ENCODE data around the gene KRTAP10-8.
A peak's percentile ranks its signal among the peaks of the same experiment; 100 is the strongest.
"Not testable (repeated sequence)": the region's sequence is repeated elsewhere in the genome, so short reads cannot be mapped to it uniquely, and the experiment has no call there.

The KRTAP10-8 gene

GRCh38 chr21:44636209-44637017 lies 24.5 kb downstream of the KRTAP10-8 start:
- DNase-seq (no peak), ATAC-seq (no peak)
- H3K27me3 Mint-ChIP-seq, result no peaks in the 10 kb centered on the region
- peak overlapping the region in 1 of 2 donors; percentile 55 for H3K27ac Mint-ChIP-seq
- peaks cover 10% of the 10 kb centered on the region for H3K4me1 Mint-ChIP-seq
- H3K4me3 Mint-ChIP-seq, result no peak overlapping the region
- peaks cover 31 to 45% of the 10 kb centered on the region in 2 donors for H3K9me3 Mint-ChIP-seq

GRCh38 chr21:44637018-44637850 lies 25.4 kb downstream of the KRTAP10-8 start, which contains the start of gene KRTAP10-10:
TSS of gene KRTAP10-10 (plus strand) at chr21:44637356. CDS start at chr21:44637418, 62 bp downstream.
- H3K4me1 Mint-ChIP-seq, result peaks cover 10% of the 10 kb centered on the region
- H3K27ac Mint-ChIP-seq, result peak within 1 kb of the TSS in 1 of 2 donors; percentile 55
- H3K4me3 Mint-ChIP-seq, result no peak within 1 kb of the TSS
- H3K9me3 Mint-ChIP-seq, result peaks cover 25 to 41% of the 10 kb centered on the region in 2 donors
- no peak for ATAC-seq
- no peak for DNase-seq
- H3K27me3 Mint-ChIP-seq, result no peaks in the 10 kb centered on the region

GRCh38 chr21:44637851-44638348 lies 26.0 kb downstream of the KRTAP10-8 start:
- not testable (repeated sequence) for H3K4me1 Mint-ChIP-seq, H3K4me3 Mint-ChIP-seq

GRCh38 chr21:44638506-44639330 lies 26.8 kb downstream of the KRTAP10-8 start:
- H3K27me3 Mint-ChIP-seq, H3K4me3 Mint-ChIP-seq, DNase-seq, H3K4me1 Mint-ChIP-seq, ATAC-seq: not testable (repeated sequence)
- peak overlapping the region; percentile 53 to 83 for H3K27ac Mint-ChIP-seq
- H3K9me3 Mint-ChIP-seq, result peaks cover 26 to 43% of the 10 kb centered on the region in 2 donors

More at GRCh38 chr21:44637851-44638348, 26.0 kb downstream of the KRTAP10-8 start:
- not testable (repeated sequence) for DNase-seq, H3K27me3 Mint-ChIP-seq, ATAC-seq, H3K27ac Mint-ChIP-seq
- H3K9me3 Mint-ChIP-seq, result peaks cover 23 to 41% of the 10 kb centered on the region in 2 donors

- no peak for DNase-seq
- H3K27me3 Mint-ChIP-seq, result no peaks in the 10 kb centered on the region
- H3K4me3 Mint-ChIP-seq, result no peak overlapping the region
- H3K27ac Mint-ChIP-seq, result peak overlapping the region in 1 of 2 donors; percentile 53
- H3K9me3 Mint-ChIP-seq, result peaks cover 28 to 44% of the 10 kb centered on the region in 2 donors
- H3K4me1 Mint-ChIP-seq, result peaks cover 10% of the 10 kb centered on the region
- ATAC-seq, result no peak
Observed at GRCh38 chr21:44639331-44639655, 27.4 kb downstream of the KRTAP10-8 start.

GRCh38 chr21:44640761-44641160 lies 28.9 kb downstream of the KRTAP10-8 start:
- Mint-ChIP-seq H3K27ac (no peak overlapping the region), H3K9me3 (peaks cover 33 to 48% of the 10 kb centered on the region in 2 donors), H3K4me1 (peaks cover 10% of the 10 kb centered on the region), H3K27me3 (no peaks in the 10 kb centered on the region), H3K4me3 (no peak overlapping the region)
- DNase-seq (no peak), ATAC-seq (no peak)

- H3K4me1 Mint-ChIP-seq, result peaks cover 12% of the 10 kb centered on the region
- H3K9me3 Mint-ChIP-seq, result peaks cover 33 to 48% of the 10 kb centered on the region in 2 donors
- H3K27me3 Mint-ChIP-seq, result no peaks in the 10 kb centered on the region
- no peak overlapping the region for H3K4me3 Mint-ChIP-seq
- no peak for DNase-seq
- no peak for ATAC-seq
- H3K27ac Mint-ChIP-seq, result no peak overlapping the region
Observed at GRCh38 chr21:44643741-44644310, 31.9 kb downstream of the KRTAP10-8 start.

GRCh38 chr21:44644878-44645277 lies 33.0 kb downstream of the KRTAP10-8 start:
- Mint-ChIP-seq H3K27ac (no peak overlapping the region), H3K27me3 (no peaks in the 10 kb centered on the region), H3K4me3 (no peak overlapping the region), H3K4me1 (peaks cover 18% of the 10 kb centered on the region), H3K9me3 (peaks cover 33 to 47% of the 10 kb centered on the region in 2 donors)
- ATAC-seq, result no peak
- DNase-seq, result no peak

GRCh38 chr21:44646366-44647221 lies 34.7 kb downstream of the KRTAP10-8 start, which contains the start of gene KRTAP10-11:
TSS of gene KRTAP10-11 (plus strand) at chr21:44646414. CDS start at chr21:44646459, 45 bp downstream.
- H3K27me3 Mint-ChIP-seq, ATAC-seq, DNase-seq, H3K4me3 Mint-ChIP-seq: not testable (repeated sequence)
- H3K9me3 Mint-ChIP-seq, result peaks cover 26 to 30% of the 10 kb centered on the region in 2 donors
- peaks cover 31% of the 10 kb centered on the region for H3K4me1 Mint-ChIP-seq
- H3K27ac Mint-ChIP-seq, result peak within 1 kb of the TSS in 1 of 2 donors; percentile 48

GRCh38 chr21:44647222-44647552 lies 35.3 kb downstream of the KRTAP10-8 start:
- no peak for DNase-seq
- peaks cover 32% of the 10 kb centered on the region for H3K4me1 Mint-ChIP-seq
- no peak overlapping the region for H3K4me3 Mint-ChIP-seq
- H3K27me3 Mint-ChIP-seq, result no peaks in the 10 kb centered on the region
- ATAC-seq, result no peak
- H3K27ac Mint-ChIP-seq, result peak overlapping the region in 1 of 2 donors; percentile 48
- H3K9me3 Mint-ChIP-seq, result peaks cover 26 to 28% of the 10 kb centered on the region in 2 donors

GRCh38 chr21:44648557-44649311 lies 36.9 kb downstream of the KRTAP10-8 start:
- no peak for ATAC-seq
- Mint-ChIP-seq H3K4me1 (peaks cover 36% of the 10 kb centered on the region), H3K4me3 (no peak overlapping the region), H3K9me3 (peaks cover 14 to 21% of the 10 kb centered on the region in 2 donors), H3K27ac (no peak overlapping the region), H3K27me3 (no peaks in the 10 kb centered on the region)
- DNase-seq, result no peak

GRCh38 chr21:44649521-44650100 lies 37.7 kb downstream of the KRTAP10-8 start:
- H3K27ac Mint-ChIP-seq, result no peak overlapping the region
- no peak overlapping the region for H3K4me3 Mint-ChIP-seq
- peaks cover 44% of the 10 kb centered on the region for H3K4me1 Mint-ChIP-seq
- peaks cover 6 to 21% of the 10 kb centered on the region in 2 donors for H3K9me3 Mint-ChIP-seq
- H3K27me3 Mint-ChIP-seq, result no peaks in the 10 kb centered on the region
- DNase-seq, result no peak
- ATAC-seq, result no peak
